SK-N-SH treated with all-trans-retinoic acid at 6 μM for 48 hours (cell line): Measurements from ENCODE around the gene IFIT3.

Source experiments
- ATAC-seq: fragments of 200-7000 bp; cut with Tn5 transposase; 3 replicates; pipeline ENCODE4 v1.9.1; 2020; ENCODE audit warnings: mild to moderate bottlenecking, moderate library complexity
- ARNTL ChIP-seq: fragments of 450-650 bp; formaldehyde crosslinking; IDR thresholded peaks from 2 replicates; pipeline ENCODE4 v1.5.0; 2020; ENCODE audit warnings: low read depth, mild to moderate bottlenecking, moderate library complexity, borderline replicate concordance
- CSDC2 ChIP-seq: fragments of 250-450 bp; sonication (Bioruptor Pico); IDR thresholded peaks from 2 replicates; pipeline ENCODE4 v1.5.0; 2020; ENCODE audit warnings: mild to moderate bottlenecking, moderate library complexity
- CSRNP3 ChIP-seq: fragments of 250-450 bp; sonication (Bioruptor Pico); IDR thresholded peaks from 2 replicates; pipeline ENCODE4 v1.5.1; 2021; ENCODE audit warnings: mild to moderate bottlenecking, moderate library complexity
- ESRRG ChIP-seq: fragments of 250-450 bp; sonication (Bioruptor Pico); IDR thresholded peaks from 2 replicates; pipeline ENCODE4 v1.6.1; 2021; ENCODE audit warnings: mild to moderate bottlenecking
- GLIS3 ChIP-seq: fragments of 250-450 bp; sonication (Bioruptor Pico); IDR thresholded peaks from 2 replicates; pipeline ENCODE4 v1.5.0; 2020; ENCODE audit warnings: mild to moderate bottlenecking, moderate library complexity
- ISL1 ChIP-seq: fragments of 250-450 bp; sonication (Bioruptor Pico); IDR thresholded peaks from 2 replicates; pipeline ENCODE4 v2.1.2; 2022; ENCODE audit warnings: mild to moderate bottlenecking, moderate library complexity
- OSR1 ChIP-seq: fragments of 250-450 bp; sonication (Bioruptor Pico); IDR thresholded peaks from 2 replicates; pipeline ENCODE4 v1.8.0; 2022; ENCODE audit warnings: moderate library complexity, mild to moderate bottlenecking, inconsistent platforms
- PATZ1 ChIP-seq: fragments of 250-450 bp; sonication (Bioruptor Pico); IDR thresholded peaks from 2 replicates; pipeline ENCODE4 v1.8.0; 2020; ENCODE audit warnings: mild to moderate bottlenecking, moderate library complexity, borderline replicate concordance
- PPARA ChIP-seq: fragments of 250-450 bp; sonication (Bioruptor Pico); IDR thresholded peaks from 2 replicates; pipeline ENCODE4 v1.5.0; 2020; ENCODE audit warnings: mild to moderate bottlenecking, borderline replicate concordance
- RARB ChIP-seq: fragments of 250-450 bp; sonication (Bioruptor Pico); IDR thresholded peaks from 2 replicates; pipeline ENCODE4 v1.8.0; 2021; ENCODE audit warnings: mild to moderate bottlenecking, moderate library complexity
- SNAI2 ChIP-seq: fragments of 250-450 bp; sonication (Bioruptor Pico); IDR thresholded peaks from 2 replicates; pipeline ENCODE4 v1.5.0; 2020; ENCODE audit warnings: mild to moderate bottlenecking, moderate library complexity
- TOX ChIP-seq: fragments of 250-450 bp; sonication (Bioruptor Pico); IDR thresholded peaks from 2 replicates; pipeline ENCODE4 v1.8.0; 2021; ENCODE audit warnings: mild to moderate bottlenecking, moderate library complexity, borderline replicate concordance
- TSHZ2 ChIP-seq: fragments of 250-450 bp; sonication (Bioruptor Pico); IDR thresholded peaks from 2 replicates; pipeline ENCODE4 v1.5.0; 2020; ENCODE audit warnings: mild to moderate bottlenecking, moderate library complexity
- ZC3H10 ChIP-seq: fragments of 250-450 bp; sonication (Bioruptor Pico); IDR thresholded peaks from 2 replicates; pipeline ENCODE4 v1.5.1; 2021; ENCODE audit warnings: mild to moderate bottlenecking, moderate library complexity
- ZFP3 ChIP-seq: fragments of 250-450 bp; sonication (Bioruptor Pico); IDR thresholded peaks from 2 replicates; pipeline ENCODE4 v1.5.0; 2020; ENCODE audit warnings: mild to moderate bottlenecking, moderate library complexity
- ZFP30 ChIP-seq: fragments of 450-650 bp; formaldehyde crosslinking; IDR thresholded peaks from 2 replicates; pipeline ENCODE4 v1.5.0; 2022; ENCODE audit warnings: mild to moderate bottlenecking, moderate library complexity
- ZNF565 ChIP-seq: fragments of 450-650 bp; formaldehyde crosslinking; conservative IDR thresholded peaks from 2 replicates; pipeline ENCODE4 v1.5.0; 2020; ENCODE audit warnings: low read depth, mild to moderate bottlenecking, moderate library complexity
- ZNF70 ChIP-seq: fragments of 450-650 bp; formaldehyde crosslinking; IDR thresholded peaks from 2 replicates; pipeline ENCODE4 v1.5.0; 2020; ENCODE audit warnings: mild to moderate bottlenecking, moderate library complexity
- ZNF8 ChIP-seq: fragments of 450-650 bp; formaldehyde crosslinking; IDR thresholded peaks from 2 replicates; pipeline ENCODE4 v1.5.0; 2020; ENCODE audit warnings: mild to moderate bottlenecking, moderate library complexity
- TF ChIP-seq, protein P1 (sequence below): fragments of 250-450 bp; sonication (Bioruptor Pico); IDR thresholded peaks from 2 replicates; pipeline ENCODE4 v1.8.0; 2021; ENCODE audit warnings: low read depth, mild to moderate bottlenecking, moderate library complexity, borderline replicate concordance
- TF ChIP-seq, protein P2 (sequence below): fragments of 250-450 bp; sonication (Bioruptor Pico); IDR thresholded peaks from 2 replicates; pipeline ENCODE4 v1.5.1; 2020; ENCODE audit warnings: low read depth, mild to moderate bottlenecking, moderate library complexity

IFIT3 gene

DNA sequence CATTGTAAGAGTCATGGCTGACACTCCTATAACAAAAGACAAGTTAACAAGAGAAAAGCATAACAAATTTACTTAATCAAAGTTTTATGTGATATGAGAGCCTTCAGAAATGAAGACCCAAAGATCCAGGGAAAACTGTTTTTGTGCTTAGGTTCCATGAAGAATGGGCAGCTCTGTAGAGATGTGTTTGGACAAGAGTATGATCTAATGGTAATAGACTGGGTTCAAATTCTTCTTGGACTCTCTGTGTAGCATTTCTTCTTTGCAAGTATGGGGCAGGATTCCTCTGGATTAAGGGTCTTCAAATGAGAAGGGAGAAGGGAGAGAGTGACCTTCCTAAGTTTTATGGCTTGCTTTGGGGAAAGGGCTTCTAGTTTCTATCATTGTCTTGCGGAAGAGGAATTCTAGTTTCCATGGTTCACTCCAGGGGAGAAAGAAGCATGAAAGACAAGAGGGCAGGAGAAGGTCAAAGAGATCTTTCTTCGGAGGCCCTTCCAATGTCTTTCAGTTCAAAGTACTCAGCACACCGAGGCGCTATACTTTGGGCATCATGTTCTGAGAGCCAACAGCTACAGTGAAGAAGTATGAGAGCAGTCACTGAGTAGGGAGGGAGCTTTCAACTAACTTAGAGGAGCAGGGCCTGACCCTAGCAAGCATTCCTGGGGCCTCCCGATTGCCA, 15.4 kb downstream of the IFIT3 start (continued):
- TF ChIP-seq PATZ1 (CRISPR knock-in tag) (no peak), PPARA (CRISPR knock-in tag) (no peak)

DNA sequence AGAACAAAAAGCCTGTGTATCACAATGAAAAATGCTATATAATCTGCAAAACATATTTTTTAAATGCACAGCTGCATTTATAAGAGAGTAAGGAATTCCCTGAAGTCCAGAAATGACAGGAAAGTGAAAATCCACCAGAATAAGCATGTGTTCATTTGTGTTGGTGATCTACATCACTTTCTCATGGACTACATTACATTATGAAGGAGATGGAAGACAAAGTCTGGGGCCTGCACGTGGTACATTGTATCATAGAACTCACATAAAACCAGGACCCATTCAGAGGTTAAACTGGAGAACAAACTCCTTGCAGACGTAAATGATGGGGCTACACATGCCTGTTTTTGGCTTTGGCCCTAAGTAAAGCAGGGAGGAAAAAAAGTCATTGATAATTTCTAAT, 16.4 kb downstream of the IFIT3 start:
- TF ChIP-seq PPARA (CRISPR knock-in tag), result no peak
- TF ChIP-seq, protein P1, sequence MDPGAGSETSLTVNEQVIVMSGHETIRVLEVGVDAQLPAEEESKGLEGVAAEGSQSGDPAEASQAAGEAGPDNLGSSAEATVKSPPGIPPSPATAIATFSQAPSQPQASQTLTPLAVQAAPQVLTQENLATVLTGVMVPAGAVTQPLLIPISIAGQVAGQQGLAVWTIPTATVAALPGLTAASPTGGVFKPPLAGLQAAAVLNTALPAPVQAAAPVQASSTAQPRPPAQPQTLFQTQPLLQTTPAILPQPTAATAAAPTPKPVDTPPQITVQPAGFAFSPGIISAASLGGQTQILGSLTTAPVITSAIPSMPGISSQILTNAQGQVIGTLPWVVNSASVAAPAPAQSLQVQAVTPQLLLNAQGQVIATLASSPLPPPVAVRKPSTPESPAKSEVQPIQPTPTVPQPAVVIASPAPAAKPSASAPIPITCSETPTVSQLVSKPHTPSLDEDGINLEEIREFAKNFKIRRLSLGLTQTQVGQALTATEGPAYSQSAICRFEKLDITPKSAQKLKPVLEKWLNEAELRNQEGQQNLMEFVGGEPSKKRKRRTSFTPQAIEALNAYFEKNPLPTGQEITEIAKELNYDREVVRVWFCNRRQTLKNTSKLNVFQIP (CRISPR knock-in tag), result no peak
- no peak for TF ChIP-seq ARNTL (CRISPR knock-in tag)
- no peak for TF ChIP-seq TOX (CRISPR knock-in tag)
- TF ChIP-seq GLIS3, result no peak
- no peak for TF ChIP-seq SNAI2 (CRISPR knock-in tag)
- TF ChIP-seq TSHZ2 (CRISPR knock-in tag), result no peak
- TF ChIP-seq RARB (CRISPR knock-in tag), result no peak
- no peak for TF ChIP-seq CSDC2 (CRISPR knock-in tag)
- no peak for TF ChIP-seq ISL1
- TF ChIP-seq ESRRG (CRISPR knock-in tag), result no peak
- TF ChIP-seq, protein P2, sequence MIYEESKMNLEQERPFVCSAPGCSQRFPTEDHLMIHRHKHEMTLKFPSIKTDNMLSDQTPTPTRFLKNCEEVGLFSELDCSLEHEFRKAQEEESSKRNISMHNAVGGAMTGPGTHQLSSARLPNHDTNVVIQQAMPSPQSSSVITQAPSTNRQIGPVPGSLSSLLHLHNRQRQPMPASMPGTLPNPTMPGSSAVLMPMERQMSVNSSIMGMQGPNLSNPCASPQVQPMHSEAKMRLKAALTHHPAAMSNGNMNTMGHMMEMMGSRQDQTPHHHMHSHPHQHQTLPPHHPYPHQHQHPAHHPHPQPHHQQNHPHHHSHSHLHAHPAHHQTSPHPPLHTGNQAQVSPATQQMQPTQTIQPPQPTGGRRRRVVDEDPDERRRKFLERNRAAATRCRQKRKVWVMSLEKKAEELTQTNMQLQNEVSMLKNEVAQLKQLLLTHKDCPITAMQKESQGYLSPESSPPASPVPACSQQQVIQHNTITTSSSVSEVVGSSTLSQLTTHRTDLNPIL (CRISPR knock-in tag), result no peak
- no peak for TF ChIP-seq ZFP30
- TF ChIP-seq ZNF8 (CRISPR knock-in tag), result no peak
- TF ChIP-seq ZNF565 (CRISPR knock-in tag), result no peak
- no peak for TF ChIP-seq CSRNP3 (CRISPR knock-in tag)
- TF ChIP-seq ZC3H10 (CRISPR knock-in tag), result no peak
- TF ChIP-seq ZNF70, result no peak
- TF ChIP-seq, all 23 proteins: peak for 0
- no peak for ATAC-seq

GRCh38 chr10:89345367-89346000, 17.7 kb downstream of the IFIT3 start:
- ATAC-seq, result no peak
- TF ChIP-seq ZNF70, result no peak
- TF ChIP-seq CSRNP3 (CRISPR knock-in tag), result no peak
- TF ChIP-seq GLIS3, result no peak
- TF ChIP-seq ZC3H10 (CRISPR knock-in tag), result no peak
- TF ChIP-seq ZFP30, result no peak
- no peak for TF ChIP-seq OSR1
- TF ChIP-seq TSHZ2 (CRISPR knock-in tag), result no peak
- TF ChIP-seq ESRRG (CRISPR knock-in tag), result no peak
- no peak for TF ChIP-seq ZFP3 (CRISPR knock-in tag)
- TF ChIP-seq PATZ1 (CRISPR knock-in tag), result no peak
- no peak for TF ChIP-seq RARB (CRISPR knock-in tag)
- TF ChIP-seq ISL1, result no peak
